Inflammatory macrophage treated with lipopolysaccharide for 1 hour (primary cell): ENCODE results near the gene CD19.
"Not testable (repeated sequence)": the region's sequence is repeated elsewhere in the genome, so short reads cannot be mapped to it uniquely, and the experiment has no call there.

Experiments
- DNase-seq, 2 donors: peaks; one replicate each; pipeline ENCODE4 v3.0.0-alpha.2; 2020 to 2022

The CD19 gene

DNA sequence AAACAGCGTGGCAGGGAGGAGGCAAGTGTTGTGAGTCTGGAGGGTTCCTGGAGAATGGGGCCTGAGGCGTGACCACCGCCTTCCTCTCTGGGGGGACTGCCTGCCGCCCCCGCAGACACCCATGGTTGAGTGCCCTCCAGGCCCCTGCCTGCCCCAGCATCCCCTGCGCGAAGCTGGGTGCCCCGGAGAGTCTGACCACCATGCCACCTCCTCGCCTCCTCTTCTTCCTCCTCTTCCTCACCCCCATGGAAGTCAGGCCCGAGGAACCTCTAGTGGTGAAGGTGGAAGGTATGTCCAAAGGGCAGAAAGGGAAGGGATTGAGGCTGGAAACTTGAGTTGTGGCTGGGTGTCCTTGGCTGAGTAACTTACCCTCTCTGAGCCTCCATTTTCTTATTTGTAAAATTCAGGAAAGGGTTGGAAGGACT lies at the start of gene CD19:
Gene CD19 (plus strand): TSS at position 171 of the 425 bp plus-strand sequence. CDS start 30 bp downstream, at position 201.
- no peak for DNase-seq

DNA sequence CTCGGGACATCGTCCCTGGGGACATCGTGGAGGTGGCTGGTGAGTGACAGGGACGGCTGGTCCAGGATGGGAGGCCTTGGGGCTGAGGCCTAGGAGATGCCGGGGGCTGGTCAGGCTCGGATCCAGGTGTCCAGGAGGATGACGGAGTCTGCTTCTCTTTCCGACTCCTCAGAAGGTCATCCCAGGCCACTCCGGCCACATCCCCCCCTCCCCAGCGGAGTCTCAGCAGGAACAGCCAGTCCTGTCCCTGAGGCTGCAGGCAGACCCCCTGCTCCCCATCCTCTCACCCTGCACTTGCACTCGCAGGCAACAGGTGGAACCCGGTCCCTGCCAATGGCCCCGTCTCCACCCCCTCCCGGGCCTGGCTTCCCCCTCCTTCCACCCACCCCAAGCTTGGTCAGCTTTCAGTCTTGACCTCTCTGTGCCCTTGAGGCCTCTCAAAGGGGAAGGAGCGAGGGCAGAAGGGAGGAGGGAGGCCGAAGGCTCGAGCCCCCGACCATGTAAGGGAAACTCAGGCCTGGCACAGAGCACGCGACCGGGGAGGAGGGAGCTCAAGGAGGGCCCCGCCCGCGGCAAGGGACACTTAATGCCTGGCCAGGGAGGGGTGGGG lies 49.1 kb upstream of the CD19 start:
- DNase-seq = no peak

DNA sequence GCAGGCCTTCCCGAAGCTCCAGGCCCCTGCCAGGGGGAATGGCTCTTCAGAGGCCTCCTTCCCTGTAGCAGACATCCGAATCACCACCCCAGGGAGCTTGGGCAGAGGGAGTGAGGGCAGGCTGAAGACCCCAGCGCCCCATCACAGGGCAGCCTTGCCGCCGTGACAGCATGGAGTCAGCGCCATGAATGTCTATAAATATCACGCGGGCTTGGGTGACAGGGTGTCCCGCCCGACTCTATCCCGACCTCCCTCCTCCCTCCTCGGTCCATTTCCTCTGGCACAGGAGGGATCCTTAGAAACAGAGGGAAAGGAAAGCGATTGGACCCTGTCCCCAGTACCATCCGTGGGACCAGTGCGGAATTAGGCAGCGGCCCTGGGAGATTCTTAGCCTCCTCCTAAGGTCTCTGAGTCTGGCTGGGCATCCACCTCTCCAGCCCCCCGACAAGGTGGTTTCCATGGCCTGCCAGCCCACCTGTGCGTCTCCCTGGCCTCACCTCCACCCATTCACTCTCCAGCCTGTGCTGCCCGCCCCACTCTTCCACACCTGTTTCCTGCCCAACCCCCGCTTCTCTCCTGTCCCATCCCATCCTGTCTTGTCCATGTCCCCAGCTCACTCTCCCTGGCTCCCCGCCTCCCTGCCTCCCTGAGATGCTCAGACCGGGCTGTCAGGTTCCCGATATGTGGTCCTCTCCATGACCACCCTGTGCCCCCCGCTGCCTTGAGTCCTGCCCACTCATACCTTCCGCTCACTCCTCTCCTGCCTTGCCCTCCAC lies 48.4 kb upstream of the CD19 start:
- no peak for DNase-seq

DNA sequence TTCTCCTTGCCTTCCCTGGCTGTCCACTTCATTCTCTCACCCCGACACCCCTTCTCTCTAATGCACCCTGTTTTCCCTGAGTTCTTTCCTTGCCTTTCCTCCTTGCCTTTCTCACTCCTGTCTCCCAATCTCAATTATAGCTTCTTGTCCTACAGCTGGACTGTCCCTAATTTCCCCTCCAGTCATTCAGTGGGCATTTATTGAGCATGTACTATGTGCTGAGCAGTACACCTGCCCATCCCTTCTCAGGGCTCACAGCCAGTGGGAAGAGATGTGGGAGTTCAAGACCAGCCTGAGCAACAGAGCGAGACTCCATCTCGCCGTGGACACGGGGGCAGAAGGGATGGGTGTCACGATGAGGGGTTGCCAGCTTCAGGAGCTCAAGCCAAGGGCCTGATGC lies 47.7 kb upstream of the CD19 start:
- no peak for DNase-seq

DNA sequence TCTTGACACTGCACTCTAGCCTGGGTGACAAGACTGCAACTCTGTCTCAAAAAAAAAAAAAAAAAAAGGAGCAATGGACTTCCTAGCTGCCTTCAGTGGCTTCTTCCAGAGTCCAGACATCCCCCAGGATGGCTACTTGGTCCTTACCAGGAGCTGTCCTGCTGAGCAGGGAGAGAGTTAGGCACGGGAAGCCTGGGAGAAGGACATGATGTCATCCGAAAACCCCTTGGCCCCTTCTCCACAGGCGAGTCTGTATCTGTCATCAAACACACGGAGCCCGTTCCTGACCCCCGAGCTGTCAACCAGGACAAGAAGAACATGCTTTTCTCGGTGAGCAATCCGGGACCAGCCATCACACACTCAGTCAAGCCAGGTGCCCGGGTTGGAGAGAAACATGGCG lies 44.8 kb upstream of the CD19 start:
- no peak for DNase-seq

DNA sequence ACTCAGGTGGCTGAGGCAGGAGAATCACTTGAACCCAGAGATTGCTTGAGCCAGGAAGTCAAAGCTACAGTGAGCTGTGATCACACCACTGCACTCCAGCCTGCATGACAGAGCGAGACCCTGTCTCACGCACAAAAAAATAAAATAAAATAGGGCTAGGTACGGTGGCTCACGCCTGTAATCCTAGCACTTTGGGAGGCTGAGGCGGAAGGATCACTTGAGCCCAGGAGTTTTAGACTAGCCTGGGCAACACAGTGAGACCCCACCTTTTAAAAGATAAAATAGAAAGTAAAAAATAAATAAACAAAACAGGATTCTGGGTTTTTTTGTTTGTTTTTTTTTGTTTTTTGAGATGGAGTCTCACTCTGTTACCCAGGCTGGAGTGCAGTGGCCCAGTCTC lies 41.4 kb upstream of the CD19 start:
- DNase-seq = not testable (repeated sequence)

DNA sequence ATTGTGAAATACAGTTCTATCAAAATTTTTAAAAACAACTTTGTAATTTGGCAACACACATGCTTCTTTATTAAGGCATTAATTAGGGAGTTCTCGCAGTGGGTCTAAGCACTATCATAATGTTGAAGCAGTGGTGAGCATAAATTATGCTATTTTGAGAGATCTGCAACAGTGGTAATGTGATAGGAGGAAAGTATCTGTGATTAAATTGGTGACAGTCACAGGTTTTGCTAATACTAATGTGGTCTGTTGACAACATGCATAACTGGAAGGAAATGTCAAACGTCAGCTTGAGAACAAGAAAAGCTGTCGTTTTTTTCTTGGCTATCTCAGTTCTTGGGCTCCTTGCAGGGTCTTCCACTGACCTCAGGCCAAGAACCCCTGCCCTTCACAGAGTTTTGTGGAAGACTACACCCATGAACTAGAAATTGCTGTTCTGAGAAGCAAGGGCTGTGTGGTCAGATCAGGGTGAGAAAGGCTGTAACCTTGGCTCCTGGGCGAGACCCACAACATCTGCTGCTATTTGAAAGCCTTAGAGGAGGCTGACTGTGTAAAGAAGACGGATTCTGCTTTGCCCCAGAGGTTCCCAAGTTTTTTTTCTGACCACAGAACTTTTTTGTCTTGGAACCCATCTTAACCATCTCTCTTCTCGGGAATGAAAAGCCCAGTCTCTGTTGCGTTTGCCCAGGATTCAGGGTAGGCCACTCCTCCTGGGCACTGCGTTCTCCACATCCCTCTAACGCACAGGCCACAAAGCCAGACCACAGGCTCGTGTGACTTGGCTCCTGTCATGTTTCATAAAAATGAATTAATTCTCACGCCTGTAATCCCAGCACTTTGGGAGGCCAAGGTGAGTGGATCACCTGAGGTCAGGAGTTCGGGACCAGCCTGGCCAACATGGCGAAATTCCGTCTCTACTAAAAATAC lies 39.5 kb upstream of the CD19 start:
- no peak for DNase-seq

DNA sequence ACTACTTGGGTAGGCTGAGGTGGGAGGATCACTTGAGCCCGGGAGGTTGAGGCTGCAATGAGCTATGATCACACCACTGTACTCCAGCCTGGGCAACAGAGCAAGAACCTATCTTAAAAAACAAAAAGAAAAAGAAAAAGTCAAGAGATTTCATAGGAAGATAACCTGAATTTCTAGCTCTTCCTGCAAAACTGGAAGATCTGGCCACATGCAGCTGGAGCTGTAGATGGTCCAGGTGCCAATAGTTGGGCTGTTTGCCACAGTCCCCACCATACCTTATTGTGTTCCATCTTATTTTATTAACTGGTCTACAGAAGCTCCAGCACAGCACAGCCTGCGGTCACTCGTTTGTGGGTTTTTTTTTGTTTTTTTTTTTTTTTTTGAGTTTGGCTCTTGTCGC lies 38.5 kb upstream of the CD19 start:
- DNase-seq = no peak

DNA sequence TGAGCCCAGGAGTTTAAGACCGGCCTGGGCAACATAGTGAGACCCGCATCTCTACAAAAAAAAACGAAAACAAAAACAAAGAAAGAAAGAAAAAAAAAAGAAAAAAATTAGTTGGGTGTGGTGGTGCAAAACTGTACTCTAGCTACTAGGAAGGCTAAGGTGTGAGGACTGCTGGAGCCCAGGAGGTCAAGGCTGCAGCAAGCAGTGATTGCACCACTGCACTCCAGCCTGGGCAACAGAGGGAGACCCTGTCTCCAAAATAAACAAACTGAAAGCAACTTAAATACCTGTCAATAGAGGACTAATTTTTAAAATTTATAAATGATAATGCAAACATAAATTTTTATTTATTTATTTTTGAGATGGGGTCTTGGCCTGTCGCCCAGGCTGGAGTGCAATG lies 36.2 kb upstream of the CD19 start:
- DNase-seq = no peak

DNA sequence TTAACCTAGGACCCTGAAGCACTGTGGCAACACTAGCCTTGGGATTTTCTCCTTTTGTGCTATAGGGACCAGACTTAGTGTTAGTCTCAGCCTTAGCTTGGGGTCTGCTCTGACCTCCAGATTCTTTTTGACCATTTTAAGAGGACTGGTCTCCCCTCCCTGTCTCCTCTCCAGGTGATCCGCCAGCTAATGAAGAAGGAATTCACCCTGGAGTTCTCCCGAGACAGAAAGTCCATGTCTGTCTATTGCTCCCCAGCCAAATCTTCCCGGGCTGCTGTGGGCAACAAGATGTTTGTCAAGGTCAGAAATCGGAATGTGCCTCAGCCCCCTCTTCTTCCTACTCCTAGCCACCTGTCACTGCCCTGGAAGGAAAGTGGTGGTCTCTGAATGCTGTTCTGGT lies 33.9 kb upstream of the CD19 start:
- no peak for DNase-seq

DNA sequence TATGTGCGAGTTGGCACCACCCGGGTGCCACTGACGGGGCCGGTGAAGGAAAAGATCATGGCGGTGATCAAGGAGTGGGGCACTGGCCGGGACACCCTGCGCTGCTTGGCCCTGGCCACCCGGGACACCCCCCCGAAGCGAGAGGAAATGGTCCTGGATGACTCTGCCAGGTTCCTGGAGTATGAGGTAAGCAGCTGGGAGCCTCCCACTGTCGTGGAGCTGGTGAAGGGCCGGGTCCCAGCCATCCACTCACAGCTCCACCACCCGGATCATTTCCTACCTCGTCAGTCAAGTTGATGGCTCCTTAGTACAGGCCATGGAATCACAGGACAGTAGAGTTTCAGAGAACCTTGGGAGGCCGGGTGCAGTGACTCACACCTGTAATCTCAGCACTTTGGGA lies 33.5 kb upstream of the CD19 start:
- no peak for DNase-seq

DNA sequence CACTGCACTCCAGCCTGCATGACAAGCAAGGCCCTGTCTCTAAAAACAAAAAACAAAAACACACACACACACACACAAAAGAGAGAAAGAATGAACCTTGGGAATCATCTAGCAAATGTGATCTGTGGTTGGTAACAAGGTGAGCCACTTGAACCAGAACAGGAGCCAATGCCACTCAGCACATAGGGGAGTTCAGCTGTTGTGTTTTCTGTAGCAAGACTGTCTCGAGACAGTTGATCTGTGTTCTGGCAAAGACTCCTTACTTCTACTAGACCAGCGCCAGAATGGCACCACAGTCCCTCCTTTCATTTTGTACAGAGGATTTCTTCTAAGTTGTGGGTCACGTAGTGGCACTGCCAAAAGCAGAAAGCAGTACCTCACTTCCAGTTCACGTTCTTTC lies 32.8 kb upstream of the CD19 start:
- DNase-seq = no peak

DNA sequence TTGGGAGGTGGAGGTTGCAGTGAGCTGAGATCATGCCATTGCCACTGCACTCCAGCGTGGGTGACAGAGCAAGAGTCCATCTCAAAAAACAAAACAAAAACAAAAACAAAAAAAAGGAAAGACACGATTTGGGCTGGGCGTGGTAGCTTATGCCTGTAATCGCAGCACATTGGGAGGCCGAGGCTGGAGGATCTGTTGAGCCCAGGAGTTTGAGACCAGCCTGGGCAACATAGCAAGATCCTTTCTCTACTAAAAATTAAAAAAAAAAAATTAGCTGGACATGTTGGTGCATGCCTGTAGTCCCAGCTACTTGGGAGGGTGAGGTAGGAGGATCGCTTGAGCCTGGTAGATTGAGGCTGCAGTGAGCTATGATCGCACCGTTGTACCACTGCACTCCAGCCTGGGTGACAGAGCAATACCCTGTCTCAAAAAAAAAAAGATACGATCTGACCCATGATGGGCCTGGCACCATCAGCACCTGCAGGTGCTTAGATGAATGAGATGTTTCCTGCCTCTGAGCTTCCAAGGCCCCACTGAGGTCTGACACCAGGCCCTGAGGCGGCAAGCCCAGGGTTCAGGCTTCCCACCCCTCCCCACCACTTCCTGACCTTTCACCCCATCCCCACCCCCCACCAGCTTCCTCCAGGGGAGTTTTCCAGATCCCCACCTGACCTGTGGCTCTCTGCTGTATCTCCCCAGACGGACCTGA lies 31.7 kb upstream of the CD19 start:
- DNase-seq = no peak

DNA sequence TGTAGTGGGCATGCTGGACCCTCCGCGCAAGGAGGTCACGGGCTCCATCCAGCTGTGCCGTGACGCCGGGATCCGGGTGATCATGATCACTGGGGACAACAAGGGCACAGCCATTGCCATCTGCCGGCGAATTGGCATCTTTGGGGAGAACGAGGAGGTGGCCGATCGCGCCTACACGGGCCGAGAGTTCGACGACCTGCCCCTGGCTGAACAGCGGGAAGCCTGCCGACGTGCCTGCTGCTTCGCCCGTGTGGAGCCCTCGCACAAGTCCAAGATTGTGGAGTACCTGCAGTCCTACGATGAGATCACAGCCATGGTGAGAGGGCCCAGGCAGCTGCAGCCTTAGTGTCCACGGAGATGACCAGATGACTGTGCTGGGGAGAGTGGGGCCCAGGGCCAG lies 31.2 kb upstream of the CD19 start:
- DNase-seq = no peak

DNA sequence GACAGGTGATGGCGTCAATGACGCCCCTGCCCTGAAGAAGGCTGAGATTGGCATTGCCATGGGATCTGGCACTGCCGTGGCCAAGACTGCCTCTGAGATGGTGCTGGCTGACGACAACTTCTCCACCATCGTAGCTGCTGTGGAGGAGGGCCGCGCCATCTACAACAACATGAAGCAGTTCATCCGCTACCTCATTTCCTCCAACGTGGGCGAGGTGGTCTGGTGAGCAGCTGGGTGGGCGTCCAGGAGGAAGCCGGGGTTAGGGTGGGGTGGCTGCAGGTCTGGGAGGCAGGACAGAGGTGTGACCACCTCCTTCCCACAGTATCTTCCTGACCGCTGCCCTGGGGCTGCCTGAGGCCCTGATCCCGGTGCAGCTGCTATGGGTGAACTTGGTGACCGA lies 29.9 kb upstream of the CD19 start:
- no peak for DNase-seq

DNA sequence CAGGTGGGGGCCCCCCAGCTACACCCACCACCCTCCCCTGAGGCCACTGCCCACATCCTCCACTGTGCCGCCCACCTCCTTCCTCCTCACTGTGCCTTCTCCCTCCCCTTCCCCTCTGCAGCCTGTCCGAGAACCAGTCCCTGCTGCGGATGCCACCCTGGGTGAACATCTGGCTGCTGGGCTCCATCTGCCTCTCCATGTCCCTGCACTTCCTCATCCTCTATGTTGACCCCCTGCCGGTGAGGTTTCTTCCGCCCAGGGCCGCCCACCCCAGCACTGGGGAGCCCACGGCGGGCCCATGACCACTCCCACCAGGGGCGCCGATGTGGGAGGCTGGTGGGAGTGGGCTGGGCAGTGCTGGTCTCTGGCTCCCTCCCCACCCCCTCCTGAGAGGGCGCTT lies 28.9 kb upstream of the CD19 start:
- DNase-seq = no peak

DNA sequence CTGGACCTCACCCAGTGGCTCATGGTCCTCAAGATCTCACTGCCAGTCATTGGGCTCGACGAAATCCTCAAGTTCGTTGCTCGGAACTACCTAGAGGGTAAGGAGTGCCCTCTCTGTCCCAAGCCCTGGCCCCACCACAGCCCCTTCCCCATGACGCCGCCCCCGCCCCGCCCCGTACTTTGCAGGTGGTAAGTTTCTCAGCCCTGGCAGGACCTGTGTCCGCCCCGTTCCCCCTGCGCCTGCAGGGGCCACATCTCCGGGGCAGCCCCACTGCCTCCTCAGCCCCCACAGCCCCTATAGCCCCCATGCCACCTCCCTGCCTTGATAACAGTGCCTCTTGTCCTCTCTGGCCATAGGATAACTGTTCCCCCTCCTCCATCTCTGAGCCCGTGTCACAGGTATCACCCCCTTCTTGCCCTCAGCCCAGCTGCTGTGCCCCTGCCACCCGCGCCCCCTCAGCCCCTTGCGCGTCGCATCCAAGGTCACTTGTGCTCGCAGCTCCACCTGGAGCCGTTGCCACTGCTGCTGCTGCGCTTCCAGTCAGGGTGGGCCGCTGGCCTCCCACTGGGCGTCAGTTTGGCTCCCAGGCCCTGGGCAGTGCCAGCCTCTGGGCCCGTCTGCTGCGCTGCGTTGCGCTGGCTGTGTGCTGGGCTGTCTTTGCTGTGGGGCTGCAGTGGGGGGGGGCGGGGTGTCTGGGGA lies 28.3 kb upstream of the CD19 start:
- DNase-seq = no peak

DNA sequence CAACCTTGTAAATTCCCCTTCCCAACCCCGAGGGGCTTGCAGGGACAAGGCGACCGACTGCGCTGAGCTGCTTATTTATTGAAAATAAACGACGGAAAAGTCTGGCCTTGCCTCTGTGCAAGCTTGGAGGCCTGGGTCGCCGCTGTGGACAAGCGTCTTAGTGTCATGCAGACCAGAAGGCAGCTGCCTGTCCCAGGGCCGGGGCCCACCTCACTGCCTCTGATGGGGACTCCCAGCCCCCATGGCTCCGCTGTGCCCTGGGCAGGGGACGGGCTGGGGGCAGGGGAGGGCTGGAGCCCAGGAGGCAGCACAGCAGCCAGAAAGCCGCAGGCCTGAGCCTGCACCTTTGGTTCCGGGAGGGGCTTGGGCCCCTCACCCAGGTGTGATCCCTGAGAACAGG lies 27.4 kb upstream of the CD19 start:
- DNase-seq = no peak

DNA sequence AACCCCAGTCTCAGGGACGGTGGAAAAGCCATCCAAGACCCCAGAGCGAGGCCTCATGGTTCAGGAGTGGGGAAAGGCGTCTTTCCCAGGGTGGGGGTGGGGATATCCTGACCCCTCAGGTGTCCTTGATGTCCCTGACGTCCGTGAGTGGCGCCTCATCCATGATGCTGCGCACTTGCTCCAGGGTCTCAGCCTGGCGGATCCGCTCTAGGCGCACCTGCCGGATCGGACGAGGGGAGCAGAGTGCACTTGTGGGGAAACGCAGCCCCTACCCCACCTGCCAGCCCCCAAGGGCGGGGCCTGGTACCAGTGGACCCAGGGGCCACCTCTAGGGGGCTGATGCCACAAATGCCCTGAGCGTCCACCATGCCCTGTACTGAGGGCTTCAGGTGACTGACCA lies 26.9 kb upstream of the CD19 start:
- DNase-seq = no peak

DNA sequence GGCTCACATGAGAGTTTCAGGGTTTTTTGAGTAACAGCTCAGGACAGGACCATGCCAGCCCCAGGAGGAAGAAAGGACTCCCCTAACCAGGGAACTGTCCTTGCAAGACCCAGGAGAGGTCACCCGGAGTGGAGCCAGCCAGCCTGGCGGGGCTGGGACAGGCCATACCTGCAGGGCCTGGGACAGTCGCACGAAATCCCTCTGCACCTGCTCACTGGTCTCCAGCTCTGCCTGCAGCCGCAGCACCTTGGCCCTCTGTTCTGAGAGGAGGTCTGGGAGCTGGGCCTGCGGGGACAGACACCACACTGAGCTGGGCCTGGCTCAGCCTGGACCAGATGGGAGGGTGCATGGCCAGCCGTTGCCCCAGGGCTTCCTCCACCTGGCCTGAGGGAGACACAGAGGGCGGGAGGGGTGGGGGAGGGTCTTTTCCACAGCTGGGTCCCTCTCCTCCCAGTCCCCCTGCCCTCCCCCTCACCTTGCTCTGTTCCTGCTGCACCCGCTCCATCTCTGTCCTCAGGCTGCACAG lies 26.5 kb upstream of the CD19 start:
- no peak for DNase-seq

DNA sequence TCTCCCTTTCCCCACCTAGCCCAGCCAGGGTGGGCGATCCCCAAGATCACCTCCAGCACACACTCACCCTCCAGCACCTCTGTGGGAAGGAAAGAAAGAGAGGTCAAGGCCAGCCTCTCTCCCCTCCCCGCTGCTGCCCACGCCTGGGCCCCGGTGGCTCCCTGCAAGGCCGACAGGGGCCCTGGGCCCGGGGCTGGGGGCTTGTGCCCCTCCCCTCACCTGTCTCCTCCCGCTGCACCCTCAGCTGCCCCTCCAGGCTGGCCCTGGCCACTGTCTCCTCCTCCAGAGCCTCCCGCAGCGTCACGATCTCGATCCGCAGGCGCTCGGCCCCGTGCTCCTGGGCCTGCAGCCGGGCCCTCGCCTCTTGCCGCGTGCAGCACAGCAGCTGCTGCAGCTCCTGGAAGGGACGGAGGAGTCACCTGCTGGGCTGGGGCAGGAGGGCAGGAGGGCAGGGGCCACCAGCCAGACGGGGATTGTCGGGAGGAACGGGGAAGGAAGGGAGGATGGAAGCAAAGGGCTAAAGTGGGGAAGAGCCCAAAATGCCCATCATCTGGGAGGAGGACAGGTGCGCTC lies 25.9 kb upstream of the CD19 start:
- DNase-seq = no peak
